HEK293 (cell line): ENCODE measurements around the gene EDDM13.
A peak's percentile ranks its signal among the peaks of the same experiment; 100 is the strongest.

Source experiments
- CTCF ChIA-PET: fragments of 350-600 bp; formaldehyde crosslinking; extraction: SDS; loops from one replicate; lab custom pipeline; 2021; ENCODE audit warnings: antibody characterized with exemption; lab: Yijun Ruan, JAX
- POLR2A ChIA-PET: fragments of 300-600 bp; formaldehyde crosslinking; extraction: SDS; loops from one replicate; lab custom pipeline; 2020; ENCODE audit warnings: antibody characterized with exemption, inconsistent platforms; lab: Yijun Ruan, JAX
- H3K27ac ChIP-seq: fragments of 200-500 bp; sonication (Bioruptor generic); 2 replicates; pipeline ENCODE4 v1.5.1; 2014; ENCODE audit warnings: low read depth, low read length, control low read depth, inconsistent platforms; ENCODE audit errors: extremely low read depth
- H3K36me3 ChIP-seq, 2 experiments: fragments of 200-500 bp in 1 of 2; sonication (Bioruptor generic) in 1 of 2; 1 replicate in 1 of 2; 2 replicates in 1 of 2; pipeline ENCODE4 v1.5.1; 2014 to 2017; ENCODE audit warnings: inconsistent platforms in 2 of 2, low read length in 2 of 2; ENCODE audit not compliant: control insufficient read depth in 2 of 2, insufficient read depth in 1 of 2
- H3K4me1 ChIP-seq: fragments of 200-500 bp; sonication (Bioruptor generic); 2 replicates; pipeline ENCODE4 v1.5.1; 2014; ENCODE audit warnings: mild to moderate bottlenecking, low read length, inconsistent platforms; ENCODE audit not compliant: control insufficient read depth, insufficient read depth
- H3K4me3 ChIP-seq: 2 replicates; pipeline ENCODE4 v1.5.1; 2011; ENCODE audit warnings: low read depth, mild to moderate bottlenecking, control low read depth, low read length, moderate library complexity
- H3K9me3 ChIP-seq: fragments of 200-500 bp; sonication (Bioruptor generic); 2 replicates; pipeline ENCODE4 v1.5.1; 2014; ENCODE audit warnings: low read depth, low read length, inconsistent platforms; ENCODE audit not compliant: control insufficient read depth, insufficient read depth
- FEZF1 ChIP-seq: fragments of 450-650 bp; formaldehyde crosslinking; IDR thresholded peaks from 2 replicates; pipeline ENCODE4 v1.5.1; 2016; ENCODE audit warnings: missing biosample characterization, missing genetic modification characterization
- HOXC10 ChIP-seq: sonication (generic); formaldehyde crosslinking; IDR thresholded peaks from 2 replicates; pipeline ENCODE4 v1.8.1; 2023; ENCODE audit warnings: mild to moderate bottlenecking, missing genetic modification reagents
- KLF10 ChIP-seq: fragments of 450-650 bp; IDR thresholded peaks from 2 replicates; pipeline ENCODE4 v1.5.1; 2018; ENCODE audit warnings: missing biosample characterization, mild to moderate bottlenecking, missing genetic modification characterization
- RBAK ChIP-seq: fragments of 450-650 bp; formaldehyde crosslinking; IDR thresholded peaks from 2 replicates; pipeline ENCODE4 v1.5.1; 2016; ENCODE audit warnings: missing biosample characterization, missing genetic modification characterization
- TRIM28 ChIP-seq: IDR thresholded peaks from 2 replicates; pipeline ENCODE4 v1.6.1; 2011; ENCODE audit warnings: low read length, control low read depth, borderline replicate concordance
- ZBTB1 ChIP-seq: fragments of 450-650 bp; formaldehyde crosslinking; IDR thresholded peaks from 2 replicates; pipeline ENCODE4 v1.5.1; 2016; ENCODE audit warnings: missing biosample characterization, missing genetic modification characterization
- ZEB2 ChIP-seq: fragments of 450-650 bp; formaldehyde crosslinking; IDR thresholded peaks from 2 replicates; pipeline ENCODE4 v1.5.1; 2016; ENCODE audit warnings: missing biosample characterization, missing genetic modification characterization
- ZNF112 ChIP-seq: fragments of 450-650 bp; formaldehyde crosslinking; IDR thresholded peaks from 2 replicates; pipeline ENCODE4 v1.5.0; 2017; ENCODE audit warnings: missing biosample characterization, missing genetic modification characterization
- ZNF133 ChIP-seq: fragments of 450-650 bp; formaldehyde crosslinking; IDR thresholded peaks from 2 replicates; pipeline ENCODE4 v1.5.1; 2016; ENCODE audit warnings: missing biosample characterization, missing genetic modification characterization
- ZNF138 ChIP-seq: fragments of 450-650 bp; formaldehyde crosslinking; IDR thresholded peaks from 2 replicates; pipeline ENCODE4 v1.5.1; 2016; ENCODE audit warnings: missing biosample characterization, missing genetic modification characterization, borderline replicate concordance
- ZNF157 ChIP-seq: fragments of 450-650 bp; formaldehyde crosslinking; IDR thresholded peaks from 2 replicates; pipeline ENCODE4 v1.5.1; 2016; ENCODE audit warnings: missing biosample characterization, missing genetic modification characterization
- ZNF175 ChIP-seq: fragments of 450-650 bp; formaldehyde crosslinking; IDR thresholded peaks from 2 replicates; pipeline ENCODE4 v1.5.1; 2016; ENCODE audit warnings: missing biosample characterization, missing genetic modification characterization
- ZNF2 ChIP-seq: fragments of 450-650 bp; formaldehyde crosslinking; IDR thresholded peaks from 2 replicates; pipeline ENCODE4 v1.5.1; 2016; ENCODE audit warnings: missing biosample characterization, missing genetic modification characterization
- ZNF214 ChIP-seq: fragments of 450-650 bp; formaldehyde crosslinking; IDR thresholded peaks from 2 replicates; pipeline ENCODE4 v1.5.1; 2017; ENCODE audit warnings: missing biosample characterization, mild to moderate bottlenecking, missing genetic modification characterization, borderline replicate concordance
- ZNF239 ChIP-seq: fragments of 450-650 bp; formaldehyde crosslinking; IDR thresholded peaks from 2 replicates; pipeline ENCODE4 v1.5.1; 2016; ENCODE audit warnings: missing biosample characterization, missing genetic modification characterization
- ZNF366 ChIP-seq: fragments of 450-650 bp; formaldehyde crosslinking; conservative IDR thresholded peaks from 2 replicates; pipeline ENCODE4 v1.5.1; 2016; ENCODE audit warnings: missing biosample characterization, missing genetic modification characterization
- ZNF416 ChIP-seq: fragments of 450-650 bp; formaldehyde crosslinking; IDR thresholded peaks from 2 replicates; pipeline ENCODE4 v1.5.1; 2016; ENCODE audit warnings: missing biosample characterization, missing genetic modification characterization
- ZNF423 ChIP-seq: fragments of 450-650 bp; formaldehyde crosslinking; IDR thresholded peaks from 2 replicates; pipeline ENCODE4 v1.5.1; 2016; ENCODE audit warnings: missing biosample characterization, missing genetic modification characterization
- ZNF521 ChIP-seq: fragments of 450-650 bp; formaldehyde crosslinking; IDR thresholded peaks from 2 replicates; pipeline ENCODE4 v1.5.1; 2017; ENCODE audit warnings: missing biosample characterization, mild to moderate bottlenecking, missing genetic modification characterization
- ZNF623 ChIP-seq: fragments of 450-650 bp; formaldehyde crosslinking; IDR thresholded peaks from 2 replicates; pipeline ENCODE4 v1.5.1; 2016; ENCODE audit warnings: missing biosample characterization, missing genetic modification characterization
- ZNF639 ChIP-seq: fragments of 450-650 bp; formaldehyde crosslinking; IDR thresholded peaks from 2 replicates; pipeline ENCODE4 v1.5.1; 2016; ENCODE audit warnings: missing biosample characterization, missing genetic modification characterization
- ZNF707 ChIP-seq: fragments of 450-650 bp; formaldehyde crosslinking; IDR thresholded peaks from 2 replicates; pipeline ENCODE4 v1.5.1; 2016; ENCODE audit warnings: missing biosample characterization, missing genetic modification characterization
- ZNF785 ChIP-seq: fragments of 450-650 bp; formaldehyde crosslinking; IDR thresholded peaks from 2 replicates; pipeline ENCODE4 v1.5.1; 2016; ENCODE audit warnings: missing biosample characterization, missing genetic modification characterization
- ZSCAN16 ChIP-seq: fragments of 450-650 bp; formaldehyde crosslinking; IDR thresholded peaks from 2 replicates; pipeline ENCODE4 v1.5.1; 2016; ENCODE audit warnings: missing biosample characterization, missing genetic modification characterization

Gene EDDM13

GRCh38 chr19:56294549-56294948 lies 22.0 kb downstream of the EDDM13 start:
- Histone ChIP-seq H3K36me3 (peaks cover 0 to 12% of the 10 kb centered on the region in 2 experiments; a peak in 2 of 3 replicates), H3K9me3 (no peaks in the 10 kb centered on the region), H3K27ac (no peak overlapping the region), H3K4me3 (no peak overlapping the region), H3K4me1 (no peaks in the 10 kb centered on the region)
- ChIA-PET POLR2A (no interaction called here), CTCF (interaction anchor here (0.6 to 1.0 kb wide), 3 partner anchors 19 to 1368 kb away, joined by 3 to 4 read pairs (median 3); no protein-coding TSS in a partner anchor)
- TF ChIP-seq ZNF214 (no peak), KLF10 (tag by site-specific recombination) (no peak), ZNF157 (tag by site-specific recombination) (no peak), HOXC10 (CRISPR knock-in tag) (no peak), TRIM28 (no peak), ZNF785 (no peak), ZNF2 (tag by site-specific recombination) (no peak), RBAK (tag by site-specific recombination) (no peak), ZNF366 (tag by site-specific recombination) (no peak), ZNF521 (tag by site-specific recombination) (no peak), ZEB2 (tag by site-specific recombination) (no peak), ZNF239 (tag by site-specific recombination) (no peak), ZBTB1 (tag by site-specific recombination) (no peak), ZNF707 (tag by site-specific recombination) (no peak)

- CTCF ChIA-PET, result interaction anchor here (0.6 kb wide), 1 partner anchor 45 kb away, joined by 3 read pairs; no protein-coding TSS in a partner anchor
- Histone ChIP-seq H3K4me3 (no peak overlapping the region), H3K9me3 (no peaks in the 10 kb centered on the region), H3K4me1 (no peaks in the 10 kb centered on the region), H3K36me3 (peaks cover 0 to 12% of the 10 kb centered on the region in 2 experiments; a peak in 2 of 3 replicates), H3K27ac (no peak overlapping the region)
- POLR2A ChIA-PET, result interaction anchor here (0.6 kb wide), 1 partner anchor 216 kb away, joined by 3 read pairs; no protein-coding TSS in a partner anchor
- TF ChIP-seq ZNF175, result no peak
- TF ChIP-seq FEZF1 (tag by site-specific recombination), result no peak
- TF ChIP-seq ZNF112, result no peak
- TF ChIP-seq ZSCAN16 (tag by site-specific recombination), result no peak
- no peak for TF ChIP-seq ZNF133
- no peak for TF ChIP-seq ZNF416 (tag by site-specific recombination)
- no peak for TF ChIP-seq ZNF423 (tag by site-specific recombination)
- TF ChIP-seq ZNF138 (tag by site-specific recombination), result no peak
- no peak for TF ChIP-seq ZNF785
These were observed 23.2 kb downstream of the EDDM13 start for GRCh38 chr19:56295531-56296455.

- H3K36me3 ChIP-seq, result peaks cover 0 to 12% of the 10 kb centered on the region in 2 experiments; a peak in 2 of 3 replicates
- POLR2A ChIA-PET, result interaction anchor here (0.6 to 0.7 kb wide), 2 partner anchors 45 to 1929 kb away, joined by 3 read pairs; no protein-coding TSS in a partner anchor
- CTCF ChIA-PET, result interaction anchor here (1.3 to 5.5 kb wide), 2 partner anchors 13 to 43 kb away, joined by 3 to 51 read pairs; no protein-coding TSS in a partner anchor
- H3K27ac ChIP-seq, result no peak overlapping the region
- H3K9me3 ChIP-seq, result no peaks in the 10 kb centered on the region
- no peak overlapping the region for H3K4me3 ChIP-seq
- TF ChIP-seq ZNF639 (tag by site-specific recombination) (no peak), ZNF366 (tag by site-specific recombination) (peak; percentile 33; the same call in 1 of the 2 replicates), ZNF623 (tag by site-specific recombination) (peak; percentile 70)
- no peaks in the 10 kb centered on the region for H3K4me1 ChIP-seq
These were observed 24.5 kb downstream of the EDDM13 start for GRCh38 chr19:56297010-56297409.
